Osteocyte (in vitro differentiated cells): Measurements from ENCODE around the gene TRIO. TPM values are rescaled to one million over a fixed set of nuclear protein-coding genes. Genes with fewer than 3 reads are reported as not detected.

Source experiments
- DNase-seq: peaks from one replicate; pipeline ENCODE4 v3.0.0; 2021; ENCODE audit warnings: mixed read lengths; ENCODE audit not compliant: unreplicated experiment; ENCODE audit errors: extremely low spot score
- H3K27ac Mint-ChIP-seq: one replicate; pipeline ENCODE4 v1.8.0; 2021; ENCODE audit warnings: mild to moderate bottlenecking, mixed read lengths; ENCODE audit not compliant: unreplicated experiment
- H3K27me3 Mint-ChIP-seq: one replicate; pipeline ENCODE4 v1.8.0; 2021; ENCODE audit warnings: mixed read lengths; ENCODE audit not compliant: unreplicated experiment
- H3K36me3 Mint-ChIP-seq: one replicate; pipeline ENCODE4 v1.8.0; 2021; ENCODE audit warnings: mixed read lengths; ENCODE audit not compliant: unreplicated experiment
- H3K4me1 Mint-ChIP-seq: one replicate; pipeline ENCODE4 v1.8.0; 2021; ENCODE audit warnings: mixed read lengths; ENCODE audit not compliant: unreplicated experiment
- H3K4me3 Mint-ChIP-seq: one replicate; pipeline ENCODE4 v1.8.0; 2021; ENCODE audit warnings: mild to moderate bottlenecking, moderate library complexity, mixed read lengths; ENCODE audit not compliant: unreplicated experiment
- H3K9me3 Mint-ChIP-seq: one replicate; pipeline ENCODE4 v1.8.0; 2021; ENCODE audit warnings: mixed read lengths; ENCODE audit not compliant: unreplicated experiment
- total RNA-seq: library from RNA; stranded (reverse); gene quantifications from 2 replicates; pipeline ENCODE4 v1.2.1, GENCODE V29; 2021
- TF ChIP-seq, protein P1 (sequence below): fragments of 200-600 bp; sonication (generic); IDR thresholded peaks from 2 replicates; pipeline ENCODE4 v1.5.0; 2021; ENCODE audit warnings: antibody characterized with exemption, mild to moderate bottlenecking, moderate library complexity

Gene TRIO
- total RNA-seq, 1 donor from 2014 or later = 336 TPM

DNA sequence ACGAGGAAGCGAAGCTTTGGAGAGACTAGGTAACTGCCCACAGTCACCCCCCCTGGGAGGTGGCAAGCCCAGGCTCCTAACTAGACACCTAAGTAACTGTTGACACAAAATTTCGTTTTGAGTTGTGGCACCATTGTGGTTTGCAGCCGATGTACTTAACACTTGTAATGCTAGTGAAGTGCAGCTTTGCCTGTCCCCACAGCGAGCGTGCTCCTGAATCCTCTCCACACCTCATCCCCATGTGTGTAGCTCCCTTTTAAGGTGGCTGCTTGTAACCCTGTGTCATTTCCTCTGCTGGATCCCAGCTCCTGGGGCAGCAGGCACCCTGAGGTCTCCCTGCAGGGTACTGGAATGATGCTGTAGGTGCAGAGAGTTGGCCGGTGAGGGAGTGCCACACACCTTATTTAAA, 114.9 kb downstream of the TRIO start:
- TF ChIP-seq, protein P1, sequence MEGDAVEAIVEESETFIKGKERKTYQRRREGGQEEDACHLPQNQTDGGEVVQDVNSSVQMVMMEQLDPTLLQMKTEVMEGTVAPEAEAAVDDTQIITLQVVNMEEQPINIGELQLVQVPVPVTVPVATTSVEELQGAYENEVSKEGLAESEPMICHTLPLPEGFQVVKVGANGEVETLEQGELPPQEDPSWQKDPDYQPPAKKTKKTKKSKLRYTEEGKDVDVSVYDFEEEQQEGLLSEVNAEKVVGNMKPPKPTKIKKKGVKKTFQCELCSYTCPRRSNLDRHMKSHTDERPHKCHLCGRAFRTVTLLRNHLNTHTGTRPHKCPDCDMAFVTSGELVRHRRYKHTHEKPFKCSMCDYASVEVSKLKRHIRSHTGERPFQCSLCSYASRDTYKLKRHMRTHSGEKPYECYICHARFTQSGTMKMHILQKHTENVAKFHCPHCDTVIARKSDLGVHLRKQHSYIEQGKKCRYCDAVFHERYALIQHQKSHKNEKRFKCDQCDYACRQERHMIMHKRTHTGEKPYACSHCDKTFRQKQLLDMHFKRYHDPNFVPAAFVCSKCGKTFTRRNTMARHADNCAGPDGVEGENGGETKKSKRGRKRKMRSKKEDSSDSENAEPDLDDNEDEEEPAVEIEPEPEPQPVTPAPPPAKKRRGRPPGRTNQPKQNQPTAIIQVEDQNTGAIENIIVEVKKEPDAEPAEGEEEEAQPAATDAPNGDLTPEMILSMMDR = no peak
- peaks cover 75% of the 10 kb centered on the region for H3K4me1 Mint-ChIP-seq

GRCh38 chr5:14258840-14259239, 115.7 kb downstream of the TRIO start:
- H3K4me3 Mint-ChIP-seq = peak overlapping the region; percentile 57
- TF ChIP-seq, protein P1 = peak; percentile 35
- H3K36me3 Mint-ChIP-seq = peaks cover 6% of the 10 kb centered on the region
- H3K9me3 Mint-ChIP-seq = peaks cover 5% of the 10 kb centered on the region
- H3K27ac Mint-ChIP-seq = peak overlapping the region; percentile 78
- no peaks in the 10 kb centered on the region for H3K27me3 Mint-ChIP-seq
- no peak for DNase-seq
- H3K4me1 Mint-ChIP-seq = peaks cover 82% of the 10 kb centered on the region

More for the DNA sequence above, 114.9 kb downstream of the TRIO start:
- peaks cover 6% of the 10 kb centered on the region for H3K36me3 Mint-ChIP-seq
- H3K27ac Mint-ChIP-seq = peak overlapping the region; percentile 78
- DNase-seq = no peak
- H3K9me3 Mint-ChIP-seq = peaks cover 5% of the 10 kb centered on the region
- H3K4me3 Mint-ChIP-seq = no peak overlapping the region
- H3K27me3 Mint-ChIP-seq = no peaks in the 10 kb centered on the region

GRCh38 chr5:14260637-14261036, 117.5 kb downstream of the TRIO start:
- peaks cover 6% of the 10 kb centered on the region for H3K36me3 Mint-ChIP-seq
- peaks cover 5% of the 10 kb centered on the region for H3K9me3 Mint-ChIP-seq
- no peaks in the 10 kb centered on the region for H3K27me3 Mint-ChIP-seq
- peak overlapping the region; percentile 79 for H3K27ac Mint-ChIP-seq
- no peak overlapping the region for H3K4me3 Mint-ChIP-seq
- DNase-seq = no peak
- H3K4me1 Mint-ChIP-seq = peaks cover 86% of the 10 kb centered on the region
- TF ChIP-seq, protein P1 = no peak

DNA sequence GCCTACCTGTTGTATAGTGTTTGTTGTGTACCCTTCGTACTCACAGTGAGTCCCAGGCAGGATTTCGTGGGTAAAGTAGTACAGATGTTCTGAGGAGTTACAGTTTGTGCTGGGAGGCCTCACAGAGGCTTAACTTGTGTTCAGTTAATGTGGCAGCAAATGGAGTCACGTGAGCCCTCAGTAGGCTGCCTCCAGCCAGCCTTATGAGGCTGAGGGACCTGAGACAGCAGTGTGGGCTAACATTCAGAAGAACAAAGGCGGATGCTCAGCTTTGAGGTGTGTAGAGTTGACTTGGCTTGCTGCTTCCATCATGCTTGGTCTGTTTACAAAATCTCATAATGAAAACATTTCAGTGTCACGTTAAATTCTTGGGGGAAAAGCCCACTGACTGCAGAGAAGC, 118.1 kb downstream of the TRIO start:
- Mint-ChIP-seq H3K27me3 (no peaks in the 10 kb centered on the region), H3K27ac (peak overlapping the region; percentile 79), H3K9me3 (no peaks in the 10 kb centered on the region), H3K4me1 (peaks cover 86% of the 10 kb centered on the region), H3K36me3 (peaks cover under 1% of the 10 kb centered on the region), H3K4me3 (no peak overlapping the region)
- TF ChIP-seq, protein P1 = no peak
- DNase-seq = no peak

DNA sequence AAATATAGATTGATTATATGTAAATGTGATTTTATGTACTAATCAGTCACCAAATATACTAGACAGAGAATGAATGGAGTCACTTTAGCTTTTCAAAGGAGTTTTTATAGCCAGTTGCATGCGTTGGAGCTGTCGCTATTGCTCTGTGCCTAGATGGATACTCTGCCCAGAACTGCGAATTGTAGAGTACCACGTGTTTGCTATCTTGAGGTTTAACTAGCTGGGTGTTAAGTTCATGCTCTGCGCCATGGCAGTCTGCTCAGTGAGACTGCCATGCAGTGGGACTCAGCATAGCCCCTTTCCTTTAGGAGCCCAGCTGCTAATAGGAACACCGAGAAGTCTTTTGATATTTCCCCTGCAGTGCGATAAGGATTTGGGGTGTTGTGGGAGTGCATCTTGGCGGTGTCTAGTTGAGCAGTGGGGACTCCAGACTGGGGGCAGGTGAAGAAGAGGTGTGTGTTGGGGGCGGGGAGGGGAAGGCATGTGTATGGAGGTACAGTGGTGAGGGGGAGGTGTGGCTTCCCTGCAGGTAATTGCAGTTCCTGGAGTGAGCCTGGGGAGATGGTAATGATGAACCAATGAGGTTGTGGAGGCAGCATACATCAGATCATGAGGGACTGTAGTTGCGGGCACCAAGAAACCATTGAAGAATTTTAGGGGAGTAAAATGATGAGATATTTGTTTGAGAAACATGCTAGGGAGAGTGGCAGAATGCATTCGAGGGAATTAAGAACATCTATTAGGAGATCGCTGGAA, 118.9 kb downstream of the TRIO start:
- no peaks in the 10 kb centered on the region for H3K36me3 Mint-ChIP-seq
- H3K4me3 Mint-ChIP-seq = no peak overlapping the region

More for the DNA sequence above, 118.9 kb downstream of the TRIO start:
- Mint-ChIP-seq H3K27me3 (no peaks in the 10 kb centered on the region), H3K27ac (peak overlapping the region; percentile 79), H3K4me1 (peaks cover 85% of the 10 kb centered on the region), H3K9me3 (no peaks in the 10 kb centered on the region)
- TF ChIP-seq, protein P1 = no peak
- DNase-seq = no peak
